ENCODE measurements around the gene SLC16A3.

DNA sequence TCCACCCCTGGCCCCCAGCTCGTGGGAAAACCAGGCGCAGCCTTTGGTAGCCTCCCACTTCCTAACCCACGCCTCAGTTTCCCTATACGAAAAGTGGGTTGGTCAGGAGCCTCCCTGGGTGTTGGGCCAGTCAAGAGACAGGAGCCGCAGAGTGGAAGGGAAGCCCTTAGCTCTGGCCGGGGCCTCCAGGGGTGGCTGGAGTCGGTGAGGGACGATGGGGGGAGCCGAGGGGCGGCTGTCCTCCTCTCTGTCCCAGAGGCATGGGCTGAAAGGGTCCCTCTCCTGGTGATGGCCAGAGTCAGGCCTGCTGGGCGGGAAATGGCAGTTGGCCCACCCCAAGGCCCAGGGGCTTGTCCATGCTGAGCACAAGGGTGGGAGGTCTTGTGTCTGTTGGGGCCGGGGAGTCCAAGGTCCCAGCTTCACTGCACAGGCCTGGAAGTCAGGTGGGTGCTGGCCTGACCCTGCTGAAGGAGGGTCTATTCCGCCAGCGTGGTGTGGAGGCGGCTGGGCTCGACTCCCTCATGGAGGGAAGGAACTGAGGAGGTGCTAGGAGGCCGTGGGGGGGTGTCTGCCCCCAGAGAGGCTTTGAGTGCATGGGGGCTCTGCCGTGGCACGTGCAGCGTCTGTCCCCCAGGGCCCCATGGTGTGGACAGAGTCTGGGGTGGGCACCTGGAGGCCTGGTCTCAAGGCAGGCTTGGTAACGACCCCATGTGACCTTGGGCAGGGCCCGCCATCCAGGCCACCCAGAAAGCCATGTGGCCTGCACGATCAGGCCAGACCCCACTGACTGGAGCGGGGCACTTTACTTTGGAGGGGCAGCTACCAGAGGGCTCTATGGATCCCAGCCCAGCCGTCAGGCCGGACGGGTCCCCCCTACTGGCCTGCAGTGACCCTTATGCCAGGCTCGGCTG, 1.1 kb downstream of the SLC16A3 start:
- no peak for TF ChIP-seq POLR2AphosphoS5 (IDR thresholded peaks at IDR 0.05; ENCODE audit: low read length)
- TF ChIP-seq NFXL1 (IDR thresholded peaks at IDR 0.05; ENCODE audit: borderline replicate concordance): no peak
- TF ChIP-seq, protein P1, sequence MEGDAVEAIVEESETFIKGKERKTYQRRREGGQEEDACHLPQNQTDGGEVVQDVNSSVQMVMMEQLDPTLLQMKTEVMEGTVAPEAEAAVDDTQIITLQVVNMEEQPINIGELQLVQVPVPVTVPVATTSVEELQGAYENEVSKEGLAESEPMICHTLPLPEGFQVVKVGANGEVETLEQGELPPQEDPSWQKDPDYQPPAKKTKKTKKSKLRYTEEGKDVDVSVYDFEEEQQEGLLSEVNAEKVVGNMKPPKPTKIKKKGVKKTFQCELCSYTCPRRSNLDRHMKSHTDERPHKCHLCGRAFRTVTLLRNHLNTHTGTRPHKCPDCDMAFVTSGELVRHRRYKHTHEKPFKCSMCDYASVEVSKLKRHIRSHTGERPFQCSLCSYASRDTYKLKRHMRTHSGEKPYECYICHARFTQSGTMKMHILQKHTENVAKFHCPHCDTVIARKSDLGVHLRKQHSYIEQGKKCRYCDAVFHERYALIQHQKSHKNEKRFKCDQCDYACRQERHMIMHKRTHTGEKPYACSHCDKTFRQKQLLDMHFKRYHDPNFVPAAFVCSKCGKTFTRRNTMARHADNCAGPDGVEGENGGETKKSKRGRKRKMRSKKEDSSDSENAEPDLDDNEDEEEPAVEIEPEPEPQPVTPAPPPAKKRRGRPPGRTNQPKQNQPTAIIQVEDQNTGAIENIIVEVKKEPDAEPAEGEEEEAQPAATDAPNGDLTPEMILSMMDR (IDR thresholded peaks at IDR 0.05 in 2 of 3, conservative IDR thresholded peaks at IDR 0.05 in 1 of 3; ENCODE audit: control insufficient read depth in 2 of 3, extremely low read depth in 1 of 3, insufficient read depth in 1 of 3, low read depth in 3 of 3, low read length in 3 of 3): no peak
- TF ChIP-seq ZNF274 (IDR thresholded peaks at IDR 0.05; ENCODE audit: insufficient read depth, insufficient read length): no peak
- no peak for TF ChIP-seq FOXM1 (IDR thresholded peaks at IDR 0.05; ENCODE audit: low read depth, low read length)
- TF ChIP-seq MXI1 (IDR thresholded peaks at IDR 0.05; ENCODE audit: low read depth, low read length): no peak
- TF ChIP-seq, protein P2, sequence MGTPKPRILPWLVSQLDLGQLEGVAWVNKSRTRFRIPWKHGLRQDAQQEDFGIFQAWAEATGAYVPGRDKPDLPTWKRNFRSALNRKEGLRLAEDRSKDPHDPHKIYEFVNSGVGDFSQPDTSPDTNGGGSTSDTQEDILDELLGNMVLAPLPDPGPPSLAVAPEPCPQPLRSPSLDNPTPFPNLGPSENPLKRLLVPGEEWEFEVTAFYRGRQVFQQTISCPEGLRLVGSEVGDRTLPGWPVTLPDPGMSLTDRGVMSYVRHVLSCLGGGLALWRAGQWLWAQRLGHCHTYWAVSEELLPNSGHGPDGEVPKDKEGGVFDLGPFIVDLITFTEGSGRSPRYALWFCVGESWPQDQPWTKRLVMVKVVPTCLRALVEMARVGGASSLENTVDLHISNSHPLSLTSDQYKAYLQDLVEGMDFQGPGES (IDR thresholded peaks at IDR 0.05): no peak
- no peak for TF ChIP-seq CEBPB (IDR thresholded peaks at IDR 0.05; ENCODE audit: borderline replicate concordance in 1 of 2, low read depth in 2 of 2, low read length in 2 of 2)
- no peak; the same call in 1 of the 2 replicates for TF ChIP-seq POLR2A (IDR thresholded peaks at IDR 0.05; ENCODE audit: low read depth, low read length)
- no peak for TF ChIP-seq ZZZ3 (IDR thresholded peaks at IDR 0.05; ENCODE audit: control insufficient read depth, insufficient read length, low read depth)
- TF ChIP-seq POLR2AphosphoS2 (IDR thresholded peaks at IDR 0.05; ENCODE audit: low read depth, low read length): no peak
- TF ChIP-seq, protein P3, sequence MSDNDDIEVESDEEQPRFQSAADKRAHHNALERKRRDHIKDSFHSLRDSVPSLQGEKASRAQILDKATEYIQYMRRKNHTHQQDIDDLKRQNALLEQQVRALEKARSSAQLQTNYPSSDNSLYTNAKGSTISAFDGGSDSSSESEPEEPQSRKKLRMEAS (IDR thresholded peaks at IDR 0.05; ENCODE audit: low read depth, low read length): no peak
